Measurements from ENCODE around the gene TMEM131. TPM values are rescaled to one million over a fixed set of nuclear protein-coding genes. Genes with fewer than 3 reads are reported as not detected.
"Not testable (repeated sequence)": the region's sequence is repeated elsewhere in the genome, so short reads cannot be mapped to it uniquely, and the experiment has no call there.

The TMEM131 gene
- total RNA-seq, 1 donor from 2014 or later = 20.0 TPM

DNA sequence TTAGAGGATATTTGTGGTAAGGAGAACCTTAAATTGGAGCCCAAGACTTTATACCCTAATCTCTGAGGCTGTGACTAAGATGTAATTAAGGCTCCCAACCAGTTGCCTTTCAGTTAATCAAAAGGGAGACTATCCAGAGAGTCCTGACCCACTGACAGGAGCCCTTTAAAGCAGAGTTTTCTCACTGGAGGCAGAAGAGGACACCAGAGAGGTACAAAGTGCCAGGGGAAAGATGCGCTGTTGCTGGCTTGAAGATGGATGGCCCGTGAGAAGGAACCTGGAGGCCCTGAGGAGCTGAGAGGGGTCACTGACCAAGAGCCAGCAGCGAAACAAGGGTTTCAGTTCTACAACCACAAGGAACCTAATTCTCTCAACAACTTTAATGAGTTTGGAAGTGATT is 137.3 kb downstream of the TMEM131 start:
- DNase-seq (ENCODE audit: low spot score in 2 of 2) = no peak
- no peak for TF ChIP-seq CTCF (IDR thresholded peaks at IDR 0.05)
- Histone ChIP-seq H3K4me3 (no peak overlapping the region), H3K27me3 (no peaks in the 10 kb centered on the region), H3K4me1 (no peaks in the 10 kb centered on the region), H3K27ac (no peak overlapping the region), H3K36me3 (peaks cover 0 to 9% of the 10 kb centered on the region in 2 donors), H3K9me3 (no peaks in the 10 kb centered on the region)
- intact Hi-C loops (cut with DNase I) = no loop called here

DNA sequence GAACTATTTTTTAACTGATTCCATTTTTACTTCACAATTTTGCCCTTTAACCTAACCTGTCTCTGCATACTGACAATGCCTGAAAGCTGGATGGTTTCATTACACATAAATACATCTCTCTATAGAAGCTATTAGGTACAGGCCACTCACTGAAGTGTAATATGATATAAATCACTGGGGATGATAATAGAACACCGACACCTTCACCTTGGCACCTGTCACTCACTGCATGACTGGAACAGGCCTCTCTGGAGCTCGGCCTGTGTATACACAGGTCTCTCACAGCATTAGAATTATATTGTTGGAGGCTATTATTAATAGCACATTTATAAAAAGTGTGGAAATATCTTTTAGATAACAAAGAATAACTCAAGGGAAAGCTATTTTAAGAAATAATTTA is 138.2 kb downstream of the TMEM131 start:
- no peaks in the 10 kb centered on the region for H3K27me3 ChIP-seq

GRCh38 chr2:97853057-97853456 is 142.7 kb downstream of the TMEM131 start:
- DNase-seq (ENCODE audit: low spot score in 2 of 2); H3K27me3 ChIP-seq; intact Hi-C loops (cut with DNase I); H3K9me3 ChIP-seq; H3K36me3 ChIP-seq; H3K4me1 ChIP-seq; H3K4me3 ChIP-seq; H3K27ac ChIP-seq: not testable (repeated sequence)

More for the DNA sequence above, 138.2 kb downstream of the TMEM131 start:
- Histone ChIP-seq H3K9me3 (no peaks in the 10 kb centered on the region), H3K4me3 (no peak overlapping the region), H3K36me3 (peaks cover 0 to 9% of the 10 kb centered on the region in 2 donors), H3K4me1 (no peaks in the 10 kb centered on the region), H3K27ac (no peak overlapping the region)
- intact Hi-C loops (cut with DNase I) = no loop called here
- TF ChIP-seq CTCF (IDR thresholded peaks at IDR 0.05) = no peak
- no peak for DNase-seq (ENCODE audit: low spot score in 2 of 2)

- Histone ChIP-seq H3K4me1 (no peaks in the 10 kb centered on the region), H3K9me3 (no peaks in the 10 kb centered on the region), H3K4me3 (no peak overlapping the region), H3K36me3 (no peaks in the 10 kb centered on the region), H3K27me3 (no peaks in the 10 kb centered on the region), H3K27ac (no peak overlapping the region)
- intact Hi-C loops (cut with DNase I) = no loop called here
- DNase-seq (ENCODE audit: low spot score in 2 of 2) = no peak
- no peak for TF ChIP-seq CTCF (IDR thresholded peaks at IDR 0.05)
Measured at GRCh38 chr2:97851172-97851571, 144.6 kb downstream of the TMEM131 start.

GRCh38 chr2:97849881-97850528 is 145.7 kb downstream of the TMEM131 start:
- no peaks in the 10 kb centered on the region for H3K27me3 ChIP-seq
- no peak overlapping the region for H3K27ac ChIP-seq
- no peaks in the 10 kb centered on the region for H3K9me3 ChIP-seq
- TF ChIP-seq CTCF (IDR thresholded peaks at IDR 0.05) = no peak
- DNase-seq (ENCODE audit: low spot score in 2 of 2) = no peak
- intact Hi-C loops (cut with DNase I) = no loop called here
- no peaks in the 10 kb centered on the region for H3K36me3 ChIP-seq
- no peaks in the 10 kb centered on the region for H3K4me1 ChIP-seq
- H3K4me3 ChIP-seq = no peak overlapping the region

DNA sequence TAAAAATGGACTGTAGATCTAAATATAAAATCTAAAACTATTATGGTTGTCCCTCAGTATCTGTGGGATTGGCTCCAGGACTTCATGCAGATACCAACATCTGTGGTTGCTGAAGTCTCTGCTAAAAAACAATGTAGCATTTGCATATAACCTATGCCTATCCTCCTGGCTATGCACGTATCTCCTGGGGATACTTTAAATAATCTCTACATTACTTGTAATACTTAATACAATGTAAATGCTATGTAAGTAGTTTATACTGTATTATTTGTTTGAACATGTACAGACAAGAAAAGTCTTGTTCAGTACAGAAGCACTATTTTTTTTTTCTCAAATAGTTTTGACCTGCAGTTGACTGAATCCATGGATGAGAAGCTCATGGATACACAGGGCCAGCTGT is 147.4 kb downstream of the TMEM131 start:
- Histone ChIP-seq H3K4me1 (no peaks in the 10 kb centered on the region), H3K27me3 (no peaks in the 10 kb centered on the region), H3K27ac (no peak overlapping the region), H3K4me3 (no peak overlapping the region), H3K36me3 (no peaks in the 10 kb centered on the region), H3K9me3 (no peaks in the 10 kb centered on the region)
- no peak for TF ChIP-seq CTCF (IDR thresholded peaks at IDR 0.05)
- DNase-seq (ENCODE audit: low spot score in 2 of 2) = no peak
- intact Hi-C loops (cut with DNase I) = no loop called here

DNA sequence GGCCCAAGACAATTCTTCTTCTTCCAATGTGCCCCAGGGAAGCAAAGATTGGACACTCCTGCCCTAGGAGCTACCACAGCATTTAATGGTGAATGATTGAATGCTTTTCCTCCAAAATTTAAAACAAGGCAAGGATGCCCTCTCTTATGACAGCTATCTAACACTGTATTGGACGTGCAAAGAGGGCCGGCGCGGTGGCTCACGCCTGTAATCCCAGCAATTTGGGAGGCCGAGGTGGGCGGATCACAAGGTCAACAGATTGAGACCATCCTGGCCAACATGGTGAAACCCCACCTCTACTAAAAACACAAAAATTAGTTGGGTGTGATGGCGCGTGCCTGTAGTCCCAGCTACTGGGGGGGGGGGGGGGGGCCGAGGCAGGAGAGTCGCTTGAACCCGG is 149.0 kb downstream of the TMEM131 start:
- H3K27me3 ChIP-seq; H3K27ac ChIP-seq; H3K4me3 ChIP-seq; intact Hi-C loops (cut with DNase I); DNase-seq (ENCODE audit: low spot score in 2 of 2); H3K4me1 ChIP-seq; H3K9me3 ChIP-seq; H3K36me3 ChIP-seq: not testable (repeated sequence)

Data from ascending aorta (tissue), 2 donors.